ENCODE measurements around the gene ITGA5. TPM values are rescaled to one million over a fixed set of nuclear protein-coding genes. Genes with fewer than 3 reads are reported as not detected.

Gene ITGA5
- total RNA-seq, 1 donor from 2014 or later, result 112 TPM

DNA sequence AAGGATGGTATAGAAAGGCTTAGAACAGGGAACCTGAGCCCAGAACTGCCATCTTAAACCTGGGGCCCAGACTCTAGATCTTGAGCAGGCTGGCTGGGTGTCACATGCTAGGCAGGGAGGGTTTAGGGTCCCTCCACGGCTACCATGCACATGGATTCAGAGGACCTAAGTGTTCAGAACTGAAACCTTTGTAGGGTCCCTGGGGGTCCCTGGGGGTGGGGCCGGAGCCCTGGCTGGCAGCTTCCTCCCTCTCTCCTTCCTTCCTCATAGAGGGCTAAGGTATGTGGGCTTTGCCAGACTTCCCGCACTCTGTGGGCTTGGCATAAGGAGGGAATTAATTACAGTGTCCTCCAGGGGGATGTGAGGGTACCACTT lies 29.9 kb downstream of the ITGA5 start:
- no peak for DNase-seq (ENCODE audit: low read depth)

DNA sequence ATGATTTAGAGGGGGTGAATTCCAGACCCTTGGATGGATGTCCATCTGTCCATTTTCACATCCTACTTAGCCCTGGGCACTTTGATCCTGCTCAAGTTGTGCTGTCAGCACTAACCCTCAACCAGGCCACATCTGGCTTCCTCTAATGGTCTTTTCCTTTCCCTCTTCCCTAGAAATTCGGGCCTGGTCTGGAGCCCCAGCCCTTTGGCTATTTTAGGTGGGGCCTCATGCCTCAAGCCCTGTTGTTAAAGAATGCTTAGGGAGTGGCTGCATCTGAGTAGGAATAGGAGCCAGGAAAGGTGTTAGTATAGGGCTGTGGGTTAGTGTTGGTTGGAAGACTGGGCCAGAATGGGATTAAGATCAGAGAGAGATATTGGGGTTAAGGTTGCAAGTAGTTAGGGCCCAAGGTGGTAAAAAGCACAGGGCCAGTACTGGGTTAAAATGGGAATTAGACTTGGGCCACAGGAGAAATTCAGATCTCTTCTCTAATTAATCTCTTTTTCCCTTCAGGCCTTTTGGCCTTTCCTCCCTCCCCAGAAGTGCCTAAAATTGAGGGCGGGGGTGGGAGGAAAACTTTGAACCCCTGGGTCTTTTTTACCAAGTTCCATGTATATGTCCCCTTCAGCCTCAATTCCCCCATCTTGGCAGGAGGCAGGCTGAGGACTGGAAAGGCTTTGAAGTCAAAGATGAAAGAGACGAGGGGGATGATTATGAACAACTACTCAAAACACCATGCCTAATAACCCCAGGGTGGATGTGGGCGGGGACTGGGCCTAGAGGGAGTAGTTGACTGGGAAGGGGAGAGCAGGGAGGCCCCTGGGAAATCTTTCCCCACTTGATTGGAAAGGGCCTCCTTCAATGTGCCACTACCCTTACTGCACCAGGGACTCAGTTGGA lies 30.6 kb downstream of the ITGA5 start:
- no peak for DNase-seq (ENCODE audit: low read depth)

DNA sequence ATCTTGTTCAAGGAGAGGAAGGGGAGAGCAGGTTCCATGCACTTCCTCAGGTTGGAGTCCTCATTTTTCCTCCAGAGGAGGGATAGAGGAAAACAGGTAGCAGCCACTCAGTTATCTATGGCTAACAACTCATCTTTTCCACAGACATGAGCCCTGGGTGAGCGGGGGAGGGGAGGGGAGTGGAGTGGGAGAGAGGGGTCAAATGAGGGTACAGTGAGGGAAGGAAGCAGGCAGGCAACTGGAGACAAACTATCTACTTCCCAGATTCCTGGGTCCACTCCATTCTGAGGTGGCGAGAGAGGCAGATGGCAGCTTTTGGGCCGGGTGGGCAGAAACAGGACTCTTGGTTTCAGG lies 32.0 kb downstream of the ITGA5 start:
- no peak for DNase-seq (ENCODE audit: low read depth)

- DNase-seq (ENCODE audit: low read depth), result no peak
Measured at GRCh38 chr12:54386403-54387113, 32.5 kb downstream of the ITGA5 start.

- no peak for DNase-seq (ENCODE audit: low read depth)
Measured at GRCh38 chr12:54385251-54385914, 33.7 kb downstream of the ITGA5 start.

DNA sequence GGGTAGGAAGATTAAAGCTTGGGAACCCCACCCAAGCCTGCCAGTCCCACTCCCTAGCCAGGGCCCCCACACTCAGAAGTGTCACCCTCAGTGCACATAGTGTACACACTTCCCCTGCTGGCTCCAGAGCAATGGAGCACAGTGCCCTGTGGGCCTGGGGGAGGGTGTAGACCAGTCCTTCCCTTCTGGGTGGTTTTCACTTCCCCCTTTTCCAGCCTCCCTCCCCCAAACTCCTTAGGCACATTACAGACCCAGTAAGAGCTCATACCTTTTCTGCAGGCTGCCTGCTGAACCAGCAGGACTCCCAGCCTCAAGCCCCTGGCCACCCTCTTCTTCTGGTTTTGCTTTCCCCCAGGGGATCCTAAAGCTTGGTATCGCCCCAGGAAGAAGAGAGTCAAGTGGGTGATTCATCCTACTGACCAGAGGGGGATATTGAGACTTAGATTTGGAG lies 34.5 kb downstream of the ITGA5 start, which contains the start of gene ZNF385A:
TSS of gene ZNF385A (minus strand) at position 143 of the 451 bp plus-strand sequence. CDS start 219 bp downstream, outside the sequence.
- DNase-seq (ENCODE audit: low read depth), result no peak

- peak; percentile 90 for DNase-seq (ENCODE audit: low read depth)
Measured at GRCh38 chr12:54383041-54383609, 35.9 kb downstream of the ITGA5 start.

- DNase-seq (ENCODE audit: low read depth), result no peak
Measured at GRCh38 chr12:54381136-54381535, 37.9 kb downstream of the ITGA5 start.

DNA sequence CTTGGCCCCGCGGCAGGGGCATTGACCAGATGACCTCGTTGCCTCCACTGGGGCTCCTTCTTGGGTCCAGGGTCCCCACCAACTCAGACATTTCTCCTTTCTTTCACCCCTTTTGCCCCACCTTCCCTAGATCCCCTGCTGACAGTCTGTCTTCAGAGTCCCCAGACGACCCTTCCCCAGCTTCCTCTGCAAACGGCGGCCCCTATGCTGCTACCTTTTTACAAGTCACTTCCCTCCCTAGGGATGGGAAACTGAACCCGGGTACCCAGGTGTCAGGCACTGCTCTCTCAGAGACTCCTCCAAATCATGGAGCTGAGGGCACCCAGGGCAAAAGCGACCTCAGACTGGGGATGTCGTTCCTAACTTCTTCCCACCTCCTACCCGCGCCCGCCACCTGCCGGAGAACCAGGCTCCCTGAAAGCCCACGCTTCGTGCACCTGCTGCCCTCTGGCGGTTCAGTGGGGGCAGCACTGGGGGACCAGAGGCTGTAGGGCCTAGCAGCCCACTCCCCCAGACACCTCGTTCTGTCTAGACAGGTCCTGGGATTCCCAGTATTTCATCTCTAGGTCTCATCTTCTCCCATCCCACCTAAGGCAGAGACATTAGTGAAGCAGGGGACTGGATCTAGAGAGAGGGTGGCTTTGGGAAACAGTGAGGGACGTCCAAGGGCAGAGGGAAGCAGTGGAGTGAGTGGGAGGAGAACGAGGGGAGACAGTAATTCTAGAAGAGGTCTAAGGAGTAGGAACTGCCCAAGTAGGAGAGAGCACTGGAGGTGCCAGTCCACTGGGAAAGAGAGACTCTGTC lies 39.5 kb downstream of the ITGA5 start:
- peak; percentile 70 for DNase-seq (ENCODE audit: low read depth)

GRCh38 chr12:54378796-54379397 lies 40.2 kb downstream of the ITGA5 start:
- no peak for DNase-seq (ENCODE audit: low read depth)

GRCh38 chr12:54377797-54378515 lies 41.1 kb downstream of the ITGA5 start:
- DNase-seq (ENCODE audit: low read depth), result no peak

GRCh38 chr12:54377007-54377406 lies 42.1 kb downstream of the ITGA5 start:
- DNase-seq (ENCODE audit: low read depth), result no peak

DNA sequence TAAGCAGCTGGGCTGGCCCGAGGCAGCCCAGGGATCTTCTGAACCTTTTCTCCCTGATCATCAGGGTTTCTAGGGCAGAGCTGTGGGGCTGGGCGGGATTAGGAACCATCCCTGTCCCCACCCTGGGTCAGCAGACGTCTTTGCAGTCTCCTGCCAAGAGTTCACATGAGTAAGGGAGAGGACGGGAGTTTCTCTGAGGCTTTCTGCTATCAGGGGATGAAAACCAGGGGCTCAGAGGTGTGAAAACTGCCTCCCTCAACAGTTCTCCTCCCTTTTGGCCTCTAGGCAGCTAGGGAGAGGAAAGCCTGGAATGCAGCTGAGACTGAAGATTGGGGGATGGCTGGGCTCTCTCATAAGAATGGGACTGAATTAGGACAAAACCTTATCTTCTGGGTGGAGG lies 42.5 kb downstream of the ITGA5 start:
- no peak for DNase-seq (ENCODE audit: low read depth)

GRCh38 chr12:54375259-54375579 lies 43.8 kb downstream of the ITGA5 start:
- no peak for DNase-seq (ENCODE audit: low read depth)

DNA sequence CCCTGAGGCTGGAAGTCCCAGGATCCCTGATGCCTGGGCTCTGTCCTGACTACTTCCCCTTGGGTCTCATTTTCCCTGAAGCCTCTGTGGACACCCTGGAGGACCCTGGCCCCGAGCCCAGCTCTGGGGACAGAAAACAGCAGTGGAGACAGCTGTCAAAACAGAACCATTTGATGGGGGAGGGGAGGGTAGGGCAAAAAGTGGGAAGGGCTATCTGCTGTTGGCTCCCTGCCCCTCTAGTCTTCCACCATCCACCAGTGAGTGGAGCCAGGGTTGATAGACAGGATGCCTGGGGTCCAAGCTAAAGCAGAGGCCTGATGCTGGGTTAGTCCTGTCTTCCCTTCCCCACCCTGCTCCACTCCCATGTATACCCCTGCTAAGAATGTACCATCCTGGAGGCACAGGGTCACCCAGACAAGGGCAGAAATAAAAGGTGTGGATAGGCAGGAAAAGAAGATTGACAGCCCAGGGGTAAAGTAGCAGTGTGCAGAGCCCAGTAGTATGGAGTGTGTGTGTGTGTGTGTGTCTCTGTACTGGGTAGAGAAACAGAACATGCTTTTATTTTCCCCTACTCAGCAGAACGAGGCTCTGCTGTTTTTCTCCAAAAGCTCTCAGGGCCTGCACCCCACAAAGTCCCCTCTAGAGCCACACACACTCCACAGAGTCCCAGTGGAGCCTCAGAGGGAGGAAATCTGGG lies 44.4 kb downstream of the ITGA5 start:
- DNase-seq (ENCODE audit: low read depth), result no peak

- no peak for DNase-seq (ENCODE audit: low read depth)
Measured at GRCh38 chr12:54373649-54374561, 45.2 kb downstream of the ITGA5 start.

- DNase-seq (ENCODE audit: low read depth), result no peak
Measured at GRCh38 chr12:54372113-54372806, 46.8 kb downstream of the ITGA5 start.
